ENCODE results near the gene PRKCE. TPM values are rescaled to one million over a fixed set of nuclear protein-coding genes. Genes with fewer than 3 reads are reported as not detected.

PRKCE gene
- total RNA-seq, 1 donor from 2014 or later = 12.0 TPM

DNA sequence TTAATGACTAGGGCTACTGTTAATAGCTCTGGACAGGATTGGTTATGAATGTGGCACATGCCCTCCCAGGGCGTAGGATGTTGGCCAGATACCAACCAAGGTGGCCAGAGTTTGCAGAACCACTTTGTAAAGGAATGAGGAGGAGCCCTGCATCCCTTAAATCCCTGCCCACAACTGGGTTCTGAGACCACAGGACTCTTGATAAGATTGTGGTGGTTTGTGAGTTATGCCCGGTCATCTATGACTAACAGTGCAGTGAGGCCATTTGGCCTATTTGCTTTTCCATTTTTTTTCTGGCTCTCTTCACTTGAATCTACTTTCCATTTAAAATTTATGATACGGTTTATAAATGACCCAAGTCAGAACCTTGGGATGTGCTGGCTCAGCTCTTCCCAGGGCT lies 294.5 kb downstream of the PRKCE start:
- Mint-ChIP-seq H3K4me1 (ENCODE audit: low read depth) (peaks cover 21% of the 10 kb centered on the region), H3K27me3 (ENCODE audit: low read depth) (no peaks in the 10 kb centered on the region), H3K4me3 (ENCODE audit: unreplicated experiment) (no peak overlapping the region), H3K9me3 (ENCODE audit: low read depth) (no peaks in the 10 kb centered on the region), H3K36me3 (ENCODE audit: low read depth) (no peaks in the 10 kb centered on the region), H3K27ac (ENCODE audit: unreplicated experiment) (no peak overlapping the region)
- no peak for DNase-seq (ENCODE audit: low spot score)
- TF ChIP-seq, protein P1, sequence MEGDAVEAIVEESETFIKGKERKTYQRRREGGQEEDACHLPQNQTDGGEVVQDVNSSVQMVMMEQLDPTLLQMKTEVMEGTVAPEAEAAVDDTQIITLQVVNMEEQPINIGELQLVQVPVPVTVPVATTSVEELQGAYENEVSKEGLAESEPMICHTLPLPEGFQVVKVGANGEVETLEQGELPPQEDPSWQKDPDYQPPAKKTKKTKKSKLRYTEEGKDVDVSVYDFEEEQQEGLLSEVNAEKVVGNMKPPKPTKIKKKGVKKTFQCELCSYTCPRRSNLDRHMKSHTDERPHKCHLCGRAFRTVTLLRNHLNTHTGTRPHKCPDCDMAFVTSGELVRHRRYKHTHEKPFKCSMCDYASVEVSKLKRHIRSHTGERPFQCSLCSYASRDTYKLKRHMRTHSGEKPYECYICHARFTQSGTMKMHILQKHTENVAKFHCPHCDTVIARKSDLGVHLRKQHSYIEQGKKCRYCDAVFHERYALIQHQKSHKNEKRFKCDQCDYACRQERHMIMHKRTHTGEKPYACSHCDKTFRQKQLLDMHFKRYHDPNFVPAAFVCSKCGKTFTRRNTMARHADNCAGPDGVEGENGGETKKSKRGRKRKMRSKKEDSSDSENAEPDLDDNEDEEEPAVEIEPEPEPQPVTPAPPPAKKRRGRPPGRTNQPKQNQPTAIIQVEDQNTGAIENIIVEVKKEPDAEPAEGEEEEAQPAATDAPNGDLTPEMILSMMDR (IDR thresholded peaks at IDR 0.05) = no peak

DNA sequence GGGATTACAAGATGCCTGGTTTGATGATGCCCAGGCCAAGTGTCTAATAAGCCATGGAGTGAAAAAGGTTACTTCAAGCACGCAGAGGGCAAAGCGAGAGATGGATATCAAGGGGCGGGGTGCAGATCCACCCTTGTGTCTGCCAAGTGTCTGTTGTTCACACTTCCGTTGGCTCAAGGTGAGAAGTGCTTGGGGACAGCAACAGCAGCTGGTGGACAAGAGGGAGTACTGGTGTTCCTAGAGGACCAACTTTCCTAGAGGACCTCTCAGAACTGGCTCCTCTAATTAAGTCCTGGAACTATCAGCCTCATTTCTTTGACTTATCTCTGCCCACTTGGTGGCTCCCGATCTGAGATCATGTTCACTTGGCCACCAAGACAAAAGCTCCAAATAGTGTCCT lies 299.1 kb downstream of the PRKCE start:
- peaks cover 4% of the 10 kb centered on the region for H3K4me1 Mint-ChIP-seq (ENCODE audit: low read depth)

DNA sequence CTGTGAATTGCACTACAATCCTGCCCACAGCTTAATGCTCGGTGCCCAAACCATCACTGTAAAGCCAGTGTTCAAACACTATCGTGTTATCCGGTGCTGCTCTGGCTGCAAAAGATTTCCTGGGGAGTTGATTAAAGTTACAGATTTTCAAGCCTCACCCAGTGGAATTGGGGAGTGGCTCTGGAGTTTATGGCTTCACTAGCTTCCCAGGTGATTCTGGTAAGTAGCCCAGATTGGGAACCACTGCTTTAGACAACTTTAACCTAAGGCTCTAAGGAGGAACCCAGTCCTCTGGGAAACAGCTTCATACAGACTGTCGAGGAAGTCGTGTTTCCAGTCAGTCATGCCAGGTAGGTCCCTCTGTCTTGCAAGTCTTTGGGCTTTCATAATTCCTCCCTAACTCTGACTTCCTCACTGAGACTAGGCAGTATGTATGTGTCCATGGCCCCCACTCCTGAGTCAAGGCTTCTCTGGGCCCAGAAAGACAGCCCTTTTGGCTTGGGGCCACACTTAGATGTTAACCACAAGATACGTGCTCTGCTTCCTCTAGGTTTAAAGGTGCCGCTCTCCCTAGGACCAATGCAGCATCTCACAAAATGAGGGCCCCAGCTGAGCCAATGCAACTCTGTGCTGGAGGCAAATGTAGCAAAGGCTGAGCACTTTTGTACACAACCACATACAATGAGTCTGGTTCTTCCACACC lies 299.7 kb downstream of the PRKCE start:
- no peaks in the 10 kb centered on the region for H3K36me3 Mint-ChIP-seq (ENCODE audit: low read depth)
- TF ChIP-seq, protein P1 (IDR thresholded peaks at IDR 0.05) = no peak
- H3K27me3 Mint-ChIP-seq (ENCODE audit: low read depth) = no peaks in the 10 kb centered on the region
- DNase-seq (ENCODE audit: low spot score) = no peak
- H3K9me3 Mint-ChIP-seq (ENCODE audit: low read depth) = no peaks in the 10 kb centered on the region
- H3K27ac Mint-ChIP-seq (ENCODE audit: unreplicated experiment) = no peak overlapping the region
- H3K4me3 Mint-ChIP-seq (ENCODE audit: unreplicated experiment) = no peak overlapping the region
- peaks cover 3% of the 10 kb centered on the region for H3K4me1 Mint-ChIP-seq (ENCODE audit: low read depth)

More for the DNA sequence above, 299.1 kb downstream of the PRKCE start:
- Mint-ChIP-seq H3K4me3 (ENCODE audit: unreplicated experiment) (no peak overlapping the region), H3K9me3 (ENCODE audit: low read depth) (no peaks in the 10 kb centered on the region), H3K36me3 (ENCODE audit: low read depth) (no peaks in the 10 kb centered on the region), H3K27me3 (ENCODE audit: low read depth) (no peaks in the 10 kb centered on the region), H3K27ac (ENCODE audit: unreplicated experiment) (no peak overlapping the region)
- no peak for DNase-seq (ENCODE audit: low spot score)
- TF ChIP-seq, protein P1 (IDR thresholded peaks at IDR 0.05) = no peak

DNA sequence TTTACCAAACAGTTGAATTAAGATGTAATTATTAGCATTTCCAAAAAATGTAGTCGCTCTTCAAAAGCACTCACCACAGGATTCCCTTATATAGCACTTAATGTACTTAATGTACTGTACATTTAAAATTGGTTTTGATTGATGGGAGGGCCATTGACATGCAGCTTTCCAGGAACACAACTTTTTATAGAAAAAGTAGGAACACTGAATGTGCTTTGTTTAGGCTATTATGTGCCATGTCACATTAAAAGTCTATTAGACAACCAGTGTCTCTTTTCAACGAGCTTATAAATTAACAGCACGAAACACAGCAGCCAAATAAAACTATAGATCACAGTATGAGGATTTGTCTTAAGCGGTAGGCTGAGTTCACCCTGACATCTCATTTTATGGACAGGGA lies 301.1 kb downstream of the PRKCE start:
- TF ChIP-seq, protein P1 (IDR thresholded peaks at IDR 0.05) = no peak
- no peak overlapping the region for H3K27ac Mint-ChIP-seq (ENCODE audit: unreplicated experiment)
- H3K27me3 Mint-ChIP-seq (ENCODE audit: low read depth) = no peaks in the 10 kb centered on the region
- no peaks in the 10 kb centered on the region for H3K4me1 Mint-ChIP-seq (ENCODE audit: low read depth)
- no peak for DNase-seq (ENCODE audit: low spot score)
- no peak overlapping the region for H3K4me3 Mint-ChIP-seq (ENCODE audit: unreplicated experiment)
- no peaks in the 10 kb centered on the region for H3K9me3 Mint-ChIP-seq (ENCODE audit: low read depth)
- no peaks in the 10 kb centered on the region for H3K36me3 Mint-ChIP-seq (ENCODE audit: low read depth)

DNA sequence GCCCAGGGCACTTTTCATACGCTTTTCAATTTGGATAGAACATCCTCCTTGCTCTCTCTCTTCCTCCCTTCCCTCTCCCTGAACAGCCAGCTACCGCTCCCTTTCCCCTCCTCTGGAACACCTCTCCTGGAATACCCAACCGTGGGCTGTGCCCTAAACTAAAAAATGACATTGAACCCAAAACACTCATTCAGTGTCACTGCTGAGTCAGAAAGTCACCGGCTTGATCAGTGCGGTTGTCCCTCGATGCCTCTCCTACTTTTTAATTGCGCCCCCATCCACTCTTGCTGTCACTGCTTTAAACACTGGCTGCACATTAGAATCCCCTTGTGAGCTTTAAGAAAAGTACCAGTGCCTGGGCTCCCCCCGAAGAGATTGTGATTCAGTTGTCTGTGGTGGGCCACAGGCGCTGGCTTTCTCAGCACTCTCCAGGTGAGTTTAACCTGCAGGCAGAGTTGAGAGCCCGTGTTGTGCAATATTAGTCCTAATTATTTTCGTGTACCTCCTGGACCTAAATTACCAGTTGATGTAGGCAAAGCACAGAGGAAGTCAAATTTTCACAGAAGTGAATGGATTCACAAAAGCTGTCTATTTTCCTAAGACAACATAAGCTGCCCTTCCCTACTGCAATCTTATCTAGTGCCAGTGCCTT lies 302.0 kb downstream of the PRKCE start:
- Mint-ChIP-seq H3K4me3 (ENCODE audit: unreplicated experiment) (no peak overlapping the region), H3K9me3 (ENCODE audit: low read depth) (no peaks in the 10 kb centered on the region), H3K27me3 (ENCODE audit: low read depth) (no peaks in the 10 kb centered on the region), H3K27ac (ENCODE audit: unreplicated experiment) (no peak overlapping the region), H3K36me3 (ENCODE audit: low read depth) (no peaks in the 10 kb centered on the region), H3K4me1 (ENCODE audit: low read depth) (no peaks in the 10 kb centered on the region)
- TF ChIP-seq, protein P1 (IDR thresholded peaks at IDR 0.05) = no peak
- DNase-seq (ENCODE audit: low spot score) = no peak
